ENCODE results near the gene PEF1.

Gene PEF1

DNA sequence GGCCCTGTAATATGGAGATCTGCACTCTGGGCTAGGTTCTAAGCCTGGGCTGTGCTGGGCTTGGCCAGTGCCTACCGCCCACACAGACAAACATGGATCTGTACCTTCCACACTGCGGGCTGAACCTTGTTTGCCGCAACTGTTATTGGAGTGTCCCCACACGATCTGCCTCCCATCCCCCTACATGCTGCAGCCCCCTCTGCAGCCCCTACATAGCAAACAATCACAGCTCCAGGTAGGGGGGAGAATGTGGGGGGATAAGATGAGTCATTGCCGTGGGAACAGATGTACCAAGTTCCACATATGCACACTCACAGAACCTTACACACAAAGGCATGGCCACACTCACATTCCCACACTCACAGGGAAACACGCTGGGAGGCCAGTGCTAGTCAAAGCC is 29.3 kb downstream of the PEF1 start:
- Mint-ChIP-seq H3K4me1 (ENCODE audit: low read depth) (peaks cover 49% of the 10 kb centered on the region), H3K36me3 (ENCODE audit: low read depth) (no peaks in the 10 kb centered on the region), H3K27ac (no peak overlapping the region), H3K27me3 (peaks cover 38% of the 10 kb centered on the region), H3K4me3 (no peak overlapping the region), H3K9me3 (no peaks in the 10 kb centered on the region)
- intact Hi-C loops (cut with micrococcal nuclease): no loop called here

DNA sequence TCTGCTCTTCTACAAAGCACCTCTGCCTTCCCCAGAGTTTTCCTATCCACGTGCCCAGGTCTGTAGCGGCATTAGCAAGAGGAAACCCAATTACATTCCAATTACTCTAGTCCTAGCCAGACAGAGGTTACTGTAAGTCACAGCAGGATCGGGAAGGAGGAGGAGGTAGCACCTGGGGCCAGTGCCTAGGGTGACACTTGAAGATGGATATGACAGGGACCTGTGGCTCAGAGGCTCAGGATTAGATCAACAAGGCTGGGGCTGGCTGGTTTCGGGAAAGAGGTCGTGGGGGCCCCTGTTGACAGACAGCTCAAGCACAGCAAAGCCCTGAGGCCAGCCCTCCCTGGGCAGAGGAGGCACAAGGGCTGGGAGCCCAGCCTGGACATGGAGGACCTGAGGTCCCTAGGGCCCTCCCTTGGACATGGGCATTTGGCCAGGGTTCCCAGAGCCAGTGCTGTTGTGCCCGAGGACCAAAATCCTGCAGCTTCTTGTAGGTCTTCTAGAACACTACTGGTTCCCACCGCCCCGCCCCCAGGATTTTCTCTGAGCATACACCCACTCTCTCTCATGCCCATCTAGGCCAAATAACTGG is 30.2 kb downstream of the PEF1 start:
- intact Hi-C loops (cut with micrococcal nuclease): no loop called here
- H3K27me3 Mint-ChIP-seq: peaks cover 37% of the 10 kb centered on the region
- H3K36me3 Mint-ChIP-seq (ENCODE audit: low read depth): no peaks in the 10 kb centered on the region
- H3K4me3 Mint-ChIP-seq: no peak overlapping the region
- no peaks in the 10 kb centered on the region for H3K9me3 Mint-ChIP-seq
- H3K27ac Mint-ChIP-seq: no peak overlapping the region
- H3K4me1 Mint-ChIP-seq (ENCODE audit: low read depth): peaks cover 51% of the 10 kb centered on the region

DNA sequence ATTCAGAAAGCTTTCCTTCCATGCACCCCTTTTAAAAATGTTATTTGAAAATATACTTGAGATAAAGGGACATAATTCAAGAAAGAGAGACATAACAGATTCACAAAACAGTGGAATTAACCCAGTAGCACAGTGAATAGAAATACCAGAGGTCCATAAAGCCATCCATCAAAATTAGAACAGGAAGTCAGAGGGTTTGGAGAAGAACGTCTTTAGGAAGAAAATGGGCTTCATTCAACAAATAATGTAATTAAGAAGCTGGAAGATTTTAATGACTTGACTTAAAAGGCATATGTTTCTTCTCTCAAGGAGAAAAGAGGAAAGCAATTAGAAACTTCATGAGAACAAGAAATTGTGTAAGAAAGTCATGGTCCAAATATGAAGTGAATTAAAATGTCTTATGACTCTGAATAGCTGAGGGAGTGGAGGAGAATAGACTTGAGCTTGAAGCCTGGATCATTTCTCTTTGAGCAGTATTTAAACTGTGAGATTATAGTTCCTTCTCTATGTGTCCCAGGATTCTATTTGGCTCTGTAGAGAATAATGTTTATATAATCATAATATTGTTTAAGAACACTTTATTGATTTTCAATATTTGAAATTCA is 35.1 kb downstream of the PEF1 start:
- intact Hi-C loops (cut with micrococcal nuclease): no loop called here
- Mint-ChIP-seq H3K9me3 (no peaks in the 10 kb centered on the region), H3K27me3 (peaks cover 3% of the 10 kb centered on the region), H3K4me3 (no peak overlapping the region), H3K36me3 (ENCODE audit: low read depth) (no peaks in the 10 kb centered on the region), H3K4me1 (ENCODE audit: low read depth) (peaks cover 59% of the 10 kb centered on the region), H3K27ac (peak overlapping the region; percentile 38)

DNA sequence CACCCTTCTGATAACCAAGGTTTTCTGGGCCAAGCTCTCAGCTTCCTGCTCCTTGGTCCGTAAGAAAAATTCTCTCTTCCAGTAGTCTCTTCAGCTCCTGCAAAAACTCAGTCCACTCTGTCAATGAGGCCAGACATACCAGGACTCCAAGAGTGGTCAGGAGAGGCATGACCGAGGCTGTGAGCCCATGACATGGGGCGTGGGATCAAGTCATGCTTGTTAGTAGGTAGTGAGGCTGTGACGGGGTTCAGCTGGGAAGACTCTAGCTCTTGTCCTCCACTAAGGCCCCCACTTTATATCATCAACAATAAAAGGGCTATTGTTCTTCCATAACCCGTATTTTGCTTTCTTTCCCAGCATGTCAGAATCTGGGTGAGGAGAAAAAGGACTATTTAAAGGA is 37.3 kb downstream of the PEF1 start:
- Mint-ChIP-seq H3K4me1 (ENCODE audit: low read depth) (peaks cover 47% of the 10 kb centered on the region), H3K4me3 (no peak overlapping the region), H3K27ac (peak overlapping the region; percentile 78), H3K9me3 (no peaks in the 10 kb centered on the region), H3K36me3 (ENCODE audit: low read depth) (no peaks in the 10 kb centered on the region), H3K27me3 (peaks cover 4% of the 10 kb centered on the region)
- intact Hi-C loops (cut with micrococcal nuclease): no loop called here

DNA sequence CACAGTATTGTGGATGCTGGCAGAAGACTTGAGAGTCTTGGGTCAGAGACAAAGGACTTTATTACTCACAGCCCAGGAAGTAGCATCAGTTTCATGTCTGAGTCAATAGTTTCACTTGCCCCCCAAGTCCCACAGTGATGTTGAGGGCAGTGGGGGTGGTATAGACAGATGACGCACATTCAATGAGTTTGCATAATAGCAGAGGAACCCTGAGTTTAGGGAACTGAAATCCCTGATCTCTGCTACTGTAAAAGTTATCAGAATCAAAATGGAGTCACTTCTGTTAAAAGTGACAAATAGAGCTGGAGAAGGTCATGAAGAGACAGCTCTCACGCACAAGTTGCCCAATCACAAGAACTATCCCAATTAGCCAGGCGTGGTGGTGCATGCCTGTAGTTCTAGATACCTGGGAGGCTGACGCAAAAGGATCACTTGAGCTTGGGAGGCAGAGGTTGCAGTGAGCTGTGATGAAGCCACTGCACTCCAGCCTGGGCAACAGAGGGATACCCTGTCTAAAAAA is 38.7 kb downstream of the PEF1 start:
- no peaks in the 10 kb centered on the region for H3K36me3 Mint-ChIP-seq (ENCODE audit: low read depth)
- no peak overlapping the region for H3K4me3 Mint-ChIP-seq
- peak overlapping the region; percentile 78 for H3K27ac Mint-ChIP-seq
- no peaks in the 10 kb centered on the region for H3K9me3 Mint-ChIP-seq
- peaks cover 4% of the 10 kb centered on the region for H3K27me3 Mint-ChIP-seq
- intact Hi-C loops (cut with micrococcal nuclease): no loop called here
- peaks cover 42% of the 10 kb centered on the region for H3K4me1 Mint-ChIP-seq (ENCODE audit: low read depth)

DNA sequence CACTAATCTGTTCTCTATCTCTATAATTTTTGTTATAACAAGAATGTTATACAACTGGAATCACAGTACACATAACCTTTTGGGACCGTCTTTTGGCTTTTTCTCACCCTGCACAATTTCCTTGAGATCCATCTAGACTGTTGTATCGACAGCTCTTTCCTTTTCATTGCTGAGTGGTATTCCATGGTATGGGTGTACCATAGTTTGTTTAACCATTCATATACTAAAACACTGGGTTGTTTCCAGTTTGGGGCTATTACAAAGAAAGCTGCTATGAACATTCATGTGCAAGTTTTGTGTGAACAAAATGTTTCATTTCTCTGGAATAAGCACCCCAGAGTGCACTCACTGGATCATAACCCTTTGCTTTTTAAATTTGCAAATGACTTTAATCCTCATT is 42.6 kb downstream of the PEF1 start:
- Mint-ChIP-seq H3K36me3 (ENCODE audit: low read depth) (no peaks in the 10 kb centered on the region), H3K27me3 (peaks cover 1% of the 10 kb centered on the region), H3K9me3 (no peaks in the 10 kb centered on the region), H3K27ac (no peak overlapping the region), H3K4me1 (ENCODE audit: low read depth) (peaks cover 15% of the 10 kb centered on the region), H3K4me3 (no peak overlapping the region)
- intact Hi-C loops (cut with micrococcal nuclease): no loop called here

DNA sequence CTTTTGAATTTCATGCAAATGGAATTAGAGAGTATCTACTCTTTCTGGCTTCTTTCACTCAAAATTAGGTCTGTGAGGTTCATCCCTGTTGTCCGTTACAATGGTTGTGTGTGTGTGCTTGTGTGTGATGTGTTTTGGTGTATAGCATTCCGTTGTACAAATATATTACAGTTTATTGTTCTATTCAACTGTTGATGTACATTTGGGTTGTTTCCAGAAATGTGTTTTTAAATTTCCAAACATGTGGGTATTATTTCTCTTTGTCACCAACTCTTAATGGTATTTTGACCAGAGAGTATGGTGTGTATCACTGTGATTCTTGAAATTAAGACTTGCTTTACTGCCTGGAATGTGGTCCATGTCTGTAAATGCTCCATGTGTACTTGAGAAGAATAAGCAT is 44.0 kb downstream of the PEF1 start:
- Mint-ChIP-seq H3K27ac (no peak overlapping the region), H3K36me3 (ENCODE audit: low read depth) (no peaks in the 10 kb centered on the region), H3K27me3 (peaks cover 1% of the 10 kb centered on the region), H3K4me1 (ENCODE audit: low read depth) (peaks cover 14% of the 10 kb centered on the region), H3K4me3 (no peak overlapping the region), H3K9me3 (no peaks in the 10 kb centered on the region)
- intact Hi-C loops (cut with micrococcal nuclease): no loop called here

DNA sequence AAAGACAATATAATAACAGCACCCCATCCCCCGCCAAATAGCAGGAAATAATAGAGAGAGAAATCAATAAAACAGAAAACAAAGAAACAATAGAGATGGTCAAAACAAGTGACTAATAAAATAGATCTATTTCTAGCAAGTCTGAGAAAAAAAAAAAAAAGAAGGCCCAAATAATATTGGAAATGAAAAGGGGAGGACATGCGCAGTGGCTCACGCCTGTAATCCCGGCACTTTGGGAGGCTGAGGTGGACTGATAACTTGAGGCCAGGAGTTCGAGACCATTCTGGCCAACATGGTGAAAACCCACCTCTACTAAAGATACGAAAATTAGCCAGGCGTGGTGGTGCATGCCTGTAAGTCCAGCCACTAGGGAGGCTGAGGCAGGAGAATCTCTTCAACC is 45.7 kb downstream of the PEF1 start:
- Mint-ChIP-seq H3K27me3 (peaks cover 1% of the 10 kb centered on the region), H3K4me1 (ENCODE audit: low read depth) (peaks cover 18% of the 10 kb centered on the region), H3K36me3 (ENCODE audit: low read depth) (no peaks in the 10 kb centered on the region), H3K9me3 (no peaks in the 10 kb centered on the region), H3K4me3 (no peak overlapping the region), H3K27ac (no peak overlapping the region)
- intact Hi-C loops (cut with micrococcal nuclease): no loop called here

DNA sequence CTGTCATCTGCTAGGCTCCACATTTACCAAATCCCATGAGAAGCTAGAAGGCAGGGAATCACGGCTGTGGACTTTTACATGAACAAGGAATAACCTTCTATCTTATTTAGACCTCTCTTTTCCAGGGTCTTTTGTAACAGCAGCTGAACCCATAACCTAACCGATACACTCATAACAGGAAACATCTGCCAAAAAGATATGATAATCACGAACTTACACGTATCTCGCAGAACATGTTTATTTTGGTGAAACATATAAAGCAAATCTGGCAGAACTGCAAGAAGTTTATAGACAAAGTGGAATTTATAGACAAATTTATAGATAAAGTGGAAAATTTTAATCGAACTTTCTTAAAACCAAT is 48.0 kb downstream of the PEF1 start:
- intact Hi-C loops (cut with micrococcal nuclease): no loop called here
- Mint-ChIP-seq H3K9me3 (no peaks in the 10 kb centered on the region), H3K4me1 (ENCODE audit: low read depth) (peaks cover 21% of the 10 kb centered on the region), H3K36me3 (ENCODE audit: low read depth) (no peaks in the 10 kb centered on the region), H3K4me3 (no peak overlapping the region), H3K27ac (no peak overlapping the region), H3K27me3 (peaks cover 12% of the 10 kb centered on the region)

DNA sequence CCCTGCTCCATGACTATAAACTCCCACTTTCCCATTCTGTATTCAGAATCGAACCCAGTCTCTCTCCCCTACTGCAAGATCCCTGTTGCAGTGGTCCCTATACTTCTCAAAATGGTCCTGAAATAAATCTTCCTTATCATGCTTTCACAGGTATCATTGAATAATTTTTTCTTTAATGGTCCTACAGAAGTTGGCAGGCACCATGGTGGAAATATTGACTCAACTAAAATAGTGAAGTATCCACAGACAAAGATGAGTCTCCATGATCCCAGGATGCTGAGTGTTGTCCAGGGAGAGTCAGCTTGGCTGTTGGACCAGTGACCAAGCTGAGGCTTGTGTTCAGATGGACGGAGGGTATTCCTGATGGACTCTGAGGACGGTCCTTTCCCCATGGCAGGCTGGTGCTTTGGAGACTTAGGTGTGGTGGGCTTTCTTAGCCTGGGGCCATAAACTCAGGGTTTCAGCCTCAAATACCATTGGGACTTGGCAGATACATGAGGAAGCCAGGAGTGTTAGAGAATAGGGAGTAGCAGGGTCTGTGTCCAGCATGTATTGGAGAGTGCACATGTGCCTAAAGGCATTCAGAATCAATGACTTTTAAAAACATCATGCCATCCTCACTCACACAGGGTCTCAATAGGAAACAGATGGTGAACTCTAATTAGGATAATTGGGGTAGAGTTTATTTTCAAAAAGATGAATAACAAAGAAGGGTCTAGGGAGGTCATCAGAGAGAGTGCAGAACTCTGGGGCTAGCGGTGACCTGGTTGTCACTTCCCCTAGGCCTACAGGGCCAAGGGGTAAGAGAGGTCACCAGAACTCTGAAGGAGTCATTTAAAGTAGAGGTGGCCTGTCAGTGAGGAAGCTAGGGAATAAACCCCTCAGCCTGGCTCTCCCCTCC is 48.6 kb downstream of the PEF1 start:
- no peak overlapping the region for H3K27ac Mint-ChIP-seq
- peaks cover 21% of the 10 kb centered on the region for H3K4me1 Mint-ChIP-seq (ENCODE audit: low read depth)
- H3K27me3 Mint-ChIP-seq: peaks cover 18% of the 10 kb centered on the region
- H3K4me3 Mint-ChIP-seq: no peak overlapping the region
- no peaks in the 10 kb centered on the region for H3K36me3 Mint-ChIP-seq (ENCODE audit: low read depth)
- intact Hi-C loops (cut with micrococcal nuclease): loop anchor here (2.0 kb wide), 1 partner anchor 31 kb away; no protein-coding TSS in a partner anchor
- H3K9me3 Mint-ChIP-seq: no peaks in the 10 kb centered on the region

DNA sequence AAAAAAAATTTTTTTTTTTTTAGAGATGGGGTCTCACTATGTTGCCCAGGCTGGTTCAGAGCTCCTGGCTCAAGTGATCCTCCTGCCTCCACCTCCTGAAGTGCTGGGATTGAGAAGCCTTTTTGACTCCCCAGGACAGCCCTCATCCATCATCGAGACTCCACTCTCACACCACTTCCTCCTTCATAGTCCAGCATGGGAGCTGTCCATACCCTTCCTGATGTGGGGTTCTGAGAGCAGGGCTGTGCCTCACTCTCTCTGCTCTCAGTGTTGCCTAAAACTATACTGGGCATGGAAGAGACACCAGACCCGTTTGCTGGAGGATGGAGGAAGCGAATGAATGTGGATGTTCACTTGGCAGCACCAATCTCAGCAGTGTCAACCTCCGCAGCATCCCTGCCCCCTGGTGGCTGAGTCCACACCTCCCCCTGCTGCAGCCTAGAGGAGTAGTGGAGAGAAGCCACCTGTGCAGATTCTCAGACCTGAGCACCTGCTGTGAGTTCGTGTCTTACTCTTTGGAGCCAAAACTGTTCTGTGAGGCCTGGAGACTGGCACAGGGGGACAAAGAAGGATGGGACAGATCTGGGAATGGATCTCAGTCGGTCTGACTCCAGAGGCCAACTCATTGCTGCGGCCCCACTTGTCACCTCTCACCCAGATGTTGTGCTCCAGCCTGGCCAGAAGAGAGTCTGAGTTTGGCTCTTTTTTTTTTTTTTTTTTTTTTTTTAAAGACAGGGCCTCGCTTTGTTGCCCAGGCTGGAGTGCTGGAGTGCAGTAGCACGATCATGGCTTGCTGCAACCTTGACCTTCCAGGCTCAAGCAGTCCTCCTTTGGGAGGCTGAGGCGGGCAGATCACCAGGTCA is 50.7 kb downstream of the PEF1 start:
- Mint-ChIP-seq H3K36me3 (ENCODE audit: low read depth) (no peaks in the 10 kb centered on the region), H3K4me1 (ENCODE audit: low read depth) (peaks cover 26% of the 10 kb centered on the region), H3K27ac (no peak overlapping the region), H3K9me3 (no peaks in the 10 kb centered on the region), H3K27me3 (peaks cover 37% of the 10 kb centered on the region), H3K4me3 (no peak overlapping the region)
- intact Hi-C loops (cut with micrococcal nuclease): loop anchor here (2.0 kb wide), 1 partner anchor 29 kb away; no protein-coding TSS in a partner anchor

DNA sequence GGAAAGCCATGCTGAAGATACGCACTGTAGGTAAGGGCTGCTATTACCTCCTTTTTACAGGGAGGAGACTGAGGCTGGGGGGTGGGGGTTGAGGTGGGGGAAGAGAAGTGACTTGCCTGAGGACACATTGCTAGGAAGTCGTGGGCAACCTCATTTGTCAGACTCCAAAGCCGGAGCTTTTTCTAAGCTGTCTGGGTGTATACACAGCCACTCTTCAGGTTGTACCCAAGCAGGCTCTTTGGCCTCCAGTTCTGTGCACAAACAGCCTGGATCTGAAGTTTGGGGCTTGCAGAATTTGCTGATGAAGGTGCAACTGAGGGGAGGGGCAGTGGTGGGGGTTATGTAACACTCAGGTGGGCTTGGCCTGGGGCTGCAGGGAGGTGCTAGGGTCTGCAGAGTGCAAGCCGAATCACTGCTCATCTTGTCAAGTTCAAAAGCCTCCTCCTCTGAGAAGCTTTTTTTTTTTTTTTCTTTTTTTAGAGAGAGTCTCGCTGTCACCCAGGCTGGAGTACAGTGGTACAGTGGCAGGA is 51.5 kb downstream of the PEF1 start:
- intact Hi-C loops (cut with micrococcal nuclease): no loop called here
- no peak overlapping the region for H3K27ac Mint-ChIP-seq
- peaks cover 27% of the 10 kb centered on the region for H3K4me1 Mint-ChIP-seq (ENCODE audit: low read depth)
- H3K4me3 Mint-ChIP-seq: no peak overlapping the region
- H3K36me3 Mint-ChIP-seq (ENCODE audit: low read depth): no peaks in the 10 kb centered on the region
- no peaks in the 10 kb centered on the region for H3K9me3 Mint-ChIP-seq
- H3K27me3 Mint-ChIP-seq: peaks cover 43% of the 10 kb centered on the region

DNA sequence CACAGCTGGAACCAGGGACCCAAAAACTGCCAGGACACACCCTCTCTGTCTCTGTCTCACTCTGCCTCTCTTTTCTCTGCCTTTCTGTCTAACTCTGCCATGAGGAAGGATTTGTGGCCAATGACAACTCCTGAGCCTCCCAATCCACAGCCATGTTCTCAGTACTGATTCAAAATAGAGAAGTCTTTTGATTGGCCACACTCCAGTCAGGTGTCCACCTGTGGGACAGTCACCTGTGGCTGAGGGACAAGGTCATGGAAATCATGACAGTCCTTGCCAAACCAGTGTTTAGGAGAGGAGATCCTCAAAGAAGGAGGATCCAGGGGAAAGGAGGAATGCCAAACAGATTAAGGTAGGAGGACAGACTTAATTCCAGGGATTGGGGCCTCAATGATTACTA is 52.5 kb downstream of the PEF1 start:
- H3K4me3 Mint-ChIP-seq: no peak overlapping the region
- H3K9me3 Mint-ChIP-seq: no peaks in the 10 kb centered on the region
- H3K27ac Mint-ChIP-seq: no peak overlapping the region
- H3K27me3 Mint-ChIP-seq: peaks cover 48% of the 10 kb centered on the region
- H3K4me1 Mint-ChIP-seq (ENCODE audit: low read depth): peaks cover 32% of the 10 kb centered on the region
- H3K36me3 Mint-ChIP-seq (ENCODE audit: low read depth): no peaks in the 10 kb centered on the region
- intact Hi-C loops (cut with micrococcal nuclease): no loop called here
